Superior temporal gyrus (tissue), 1 donor: Measurements from ENCODE around the gene CD2AP.
"Not testable (repeated sequence)": the region's sequence is repeated elsewhere in the genome, so short reads cannot be mapped to it uniquely, and the experiment has no call there.

ENCODE experiments used
- DNase-seq: peaks from one replicate; pipeline ENCODE4 v3.0.0-alpha.2; 2016; ENCODE audit errors: extremely low spot score

Gene CD2AP

DNA sequence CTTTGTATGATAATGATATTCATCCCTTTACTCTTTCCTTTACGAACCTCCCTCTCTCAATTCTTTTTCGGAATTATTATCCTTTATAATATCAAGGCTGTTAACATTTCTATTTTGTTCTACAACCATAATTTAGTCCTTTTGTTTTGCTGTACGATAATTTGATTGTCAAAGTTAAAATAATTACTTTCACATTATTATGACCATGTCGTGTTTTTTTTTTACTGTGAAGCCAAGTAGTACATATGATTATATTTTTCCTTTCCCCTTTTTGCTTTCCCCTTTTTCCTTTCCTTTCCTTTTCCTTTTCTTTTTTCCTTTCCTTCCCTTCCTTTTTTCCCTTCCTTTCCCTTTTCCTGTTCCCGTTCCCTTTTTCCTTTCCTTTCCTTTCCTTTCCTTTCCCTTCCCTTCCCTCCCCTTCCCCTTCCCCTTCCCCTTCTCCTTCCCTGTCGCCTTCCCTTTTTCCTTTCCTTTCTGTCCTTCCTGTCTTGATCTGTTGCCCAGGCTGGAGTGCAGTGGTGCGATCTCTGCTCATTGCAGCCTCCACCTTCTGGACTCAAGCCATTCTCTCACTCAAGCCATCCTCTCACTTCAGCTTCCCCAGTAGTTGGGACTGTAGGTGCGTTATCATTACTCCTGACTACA is 19.5 kb downstream of the CD2AP start:
- no peak for DNase-seq

DNA sequence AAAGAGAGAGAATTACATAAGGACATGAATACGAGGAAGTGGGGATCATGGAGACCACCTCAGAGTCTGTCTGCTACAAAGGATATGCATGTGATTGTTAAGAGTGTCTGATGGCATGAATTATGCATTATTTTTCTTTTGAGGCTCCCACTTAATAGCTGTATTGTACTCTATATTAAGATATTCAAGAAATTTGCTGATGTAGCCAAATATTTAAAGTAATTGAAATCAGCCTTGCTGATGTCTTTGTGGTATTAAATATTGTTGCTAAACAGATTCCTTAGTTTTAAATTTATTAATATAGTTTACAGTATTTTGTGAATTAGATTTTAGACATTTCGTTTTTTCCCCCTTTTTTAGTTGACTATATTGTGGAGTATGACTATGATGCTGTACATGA is 25.3 kb downstream of the CD2AP start:
- no peak for DNase-seq

DNA sequence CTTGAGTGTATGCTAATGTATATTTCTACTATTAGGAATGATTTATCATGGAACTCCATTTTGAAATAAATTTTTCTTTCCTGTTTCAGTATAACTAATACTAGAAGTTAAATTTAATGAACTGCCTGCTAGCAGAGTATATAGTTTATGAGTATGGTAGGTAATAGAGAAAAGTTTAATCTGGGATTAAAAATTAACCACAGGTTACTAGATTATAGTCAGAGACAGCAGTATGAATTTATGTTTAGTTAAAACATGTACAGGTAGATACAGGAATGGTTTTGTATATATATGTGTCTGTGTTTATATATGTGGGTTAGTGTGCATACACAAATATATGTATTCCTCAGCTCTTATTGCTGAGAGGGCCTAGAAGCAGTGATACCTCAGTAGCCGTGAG is 32.3 kb downstream of the CD2AP start:
- no peak for DNase-seq

DNA sequence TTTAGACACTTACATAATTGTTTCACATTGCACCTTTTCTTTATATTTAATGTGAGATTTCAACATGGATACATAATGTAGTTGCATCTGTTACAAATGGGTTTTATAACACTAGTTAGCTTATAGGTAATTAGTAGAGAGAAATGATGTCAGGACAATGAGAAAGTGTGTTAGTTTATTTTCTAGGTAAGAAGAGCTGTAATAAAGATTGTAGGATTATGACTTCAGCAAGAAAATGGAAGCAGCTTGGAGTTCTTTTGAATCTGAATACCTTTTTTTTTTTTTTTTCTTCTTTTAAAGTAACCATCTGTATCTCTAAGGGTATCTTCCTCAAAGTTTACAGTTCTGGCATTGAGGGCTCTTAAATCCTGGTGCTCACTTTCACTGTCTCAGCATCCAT is 35.3 kb downstream of the CD2AP start:
- DNase-seq, result no peak

DNA sequence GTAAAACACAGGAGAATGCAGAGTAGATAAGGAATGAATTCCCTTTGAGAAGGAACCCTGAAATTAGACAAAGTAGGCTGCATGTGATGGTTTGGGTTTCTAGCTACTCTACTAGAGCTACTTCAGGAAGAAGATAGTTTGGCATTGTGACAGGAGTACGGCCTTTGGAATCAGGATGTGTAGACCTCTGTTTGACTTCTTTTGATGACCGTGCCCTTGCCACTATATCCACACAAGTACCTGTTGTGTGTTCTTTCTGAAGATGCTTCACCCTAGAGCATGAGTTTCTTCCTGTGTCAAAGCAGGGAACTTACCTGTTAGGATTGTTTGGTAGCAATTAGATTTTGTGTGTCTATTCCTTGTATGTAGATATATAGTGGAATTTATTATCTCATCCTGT is 41.7 kb downstream of the CD2AP start:
- DNase-seq, result no peak

DNA sequence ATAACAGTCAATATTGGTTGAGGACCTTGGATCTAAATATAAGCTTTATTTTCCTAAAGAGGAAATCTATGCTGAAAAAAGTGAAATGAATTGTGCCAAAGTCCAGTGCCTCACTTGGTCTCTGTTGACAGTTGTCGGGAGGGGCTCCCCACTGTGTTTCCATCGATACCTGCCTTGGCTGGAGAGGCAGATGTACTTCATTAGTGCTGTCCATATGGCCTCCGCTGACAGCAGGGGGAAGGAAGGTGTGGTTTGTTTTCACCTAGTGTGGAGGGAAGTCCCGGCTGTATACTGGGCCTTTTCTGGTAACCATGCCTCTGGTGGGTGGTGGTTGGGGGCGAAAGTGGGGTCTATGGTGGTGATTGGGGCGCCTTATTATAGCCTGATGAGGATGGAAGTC is 42.7 kb downstream of the CD2AP start:
- DNase-seq, result no peak

DNA sequence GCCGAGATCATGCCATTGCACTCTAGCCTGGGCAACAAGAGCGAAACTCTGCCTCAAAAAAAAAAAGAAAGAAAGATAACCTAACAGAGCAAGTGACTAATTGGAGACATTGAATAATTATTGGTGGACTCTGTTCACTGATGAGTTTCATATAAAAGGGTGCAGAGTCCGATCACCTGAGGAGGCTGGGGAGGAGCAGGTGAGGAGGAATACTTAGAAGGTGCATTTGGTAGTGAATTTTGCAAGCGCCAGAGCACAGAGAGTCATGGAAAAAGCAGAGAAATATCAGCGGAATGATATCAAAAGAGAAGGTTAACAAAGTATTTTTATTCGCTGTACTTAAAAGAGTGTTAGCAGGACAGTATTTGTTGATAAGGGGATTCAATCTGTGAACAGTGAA is 44.4 kb downstream of the CD2AP start:
- no peak for DNase-seq

DNA sequence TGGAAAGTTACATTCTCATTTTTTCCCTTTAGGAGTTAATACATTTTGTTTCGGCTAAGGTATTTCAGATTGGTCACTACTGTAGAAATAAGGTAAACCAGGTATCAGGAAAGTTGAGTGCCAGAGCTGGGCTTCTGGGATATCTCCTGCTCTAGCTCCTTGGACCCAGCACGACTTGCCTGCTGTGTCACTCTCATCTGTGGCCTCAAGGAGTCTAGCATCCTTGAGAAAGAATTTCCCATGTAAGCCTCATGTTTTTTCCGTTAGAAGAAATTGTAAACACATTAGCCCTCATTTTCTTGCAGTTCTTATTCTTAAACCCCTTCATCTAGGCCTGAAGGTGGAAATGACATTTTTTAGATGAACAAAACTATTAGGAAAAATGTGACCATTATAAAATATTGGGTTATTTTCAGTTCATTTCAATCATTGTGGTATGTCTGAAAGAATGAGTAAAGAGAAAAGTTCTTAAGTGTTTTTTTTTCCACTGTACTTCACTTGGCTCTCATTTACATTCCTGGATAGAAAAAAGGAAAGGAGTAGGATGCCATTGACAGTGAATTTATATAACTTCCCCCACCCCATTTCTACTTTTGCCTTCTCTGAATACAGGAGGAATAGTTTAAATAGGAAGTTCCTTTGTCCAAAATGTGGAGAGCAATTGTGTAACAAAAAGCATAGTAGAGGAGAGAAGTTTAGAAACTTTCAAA is 46.7 kb downstream of the CD2AP start:
- DNase-seq, result no peak

DNA sequence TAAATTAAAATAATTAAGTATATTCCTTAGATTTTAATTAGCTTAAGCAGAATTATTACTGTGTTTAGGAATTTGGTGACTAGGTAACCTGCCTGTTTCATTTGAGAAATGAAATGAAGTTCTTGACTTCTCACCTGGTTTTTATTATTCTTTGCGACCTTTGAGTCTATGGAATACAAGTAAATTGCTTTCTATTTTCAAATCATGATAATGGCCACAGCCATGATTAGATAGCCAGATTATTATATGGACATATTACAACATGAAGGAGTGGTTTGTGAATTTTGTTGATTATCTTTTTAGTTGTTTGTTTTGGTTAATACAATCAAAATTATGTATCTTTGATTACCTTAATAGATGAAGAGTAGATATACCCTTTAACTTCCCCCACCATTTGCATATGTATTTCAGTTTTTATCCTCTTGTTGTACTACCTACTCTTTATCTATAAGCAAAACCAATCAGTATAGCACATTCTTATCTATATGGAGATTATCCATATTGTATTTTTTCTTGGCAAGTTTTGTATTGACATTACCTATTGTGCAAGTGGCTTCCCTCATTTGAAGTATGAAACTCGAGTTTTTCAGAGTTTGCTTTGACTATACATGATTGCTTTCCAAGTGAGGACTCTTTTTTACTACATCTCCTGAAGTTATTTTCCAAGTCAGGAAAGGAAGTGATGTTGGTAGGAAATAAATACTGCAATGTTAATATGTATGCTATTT is 47.9 kb downstream of the CD2AP start:
- DNase-seq, result no peak

DNA sequence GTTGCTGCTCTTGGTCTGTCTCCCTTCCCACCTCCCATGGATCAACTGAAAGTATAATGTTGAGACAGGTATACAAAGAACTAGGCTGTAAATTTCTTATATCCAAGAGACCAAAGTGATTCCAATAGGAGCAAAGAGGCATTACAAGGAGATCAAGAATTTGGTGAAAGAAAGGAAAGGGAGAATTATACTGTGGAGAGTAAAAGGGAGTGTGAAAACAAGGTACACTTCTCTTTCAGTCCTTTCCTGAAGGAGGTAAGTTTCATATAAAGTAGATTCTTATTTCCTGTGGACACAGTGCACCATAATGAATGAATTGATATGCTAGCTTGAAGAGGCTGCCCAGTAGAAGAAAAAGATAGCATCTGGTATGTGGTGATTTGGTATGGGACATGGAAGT is 49.7 kb downstream of the CD2AP start:
- DNase-seq, result no peak

DNA sequence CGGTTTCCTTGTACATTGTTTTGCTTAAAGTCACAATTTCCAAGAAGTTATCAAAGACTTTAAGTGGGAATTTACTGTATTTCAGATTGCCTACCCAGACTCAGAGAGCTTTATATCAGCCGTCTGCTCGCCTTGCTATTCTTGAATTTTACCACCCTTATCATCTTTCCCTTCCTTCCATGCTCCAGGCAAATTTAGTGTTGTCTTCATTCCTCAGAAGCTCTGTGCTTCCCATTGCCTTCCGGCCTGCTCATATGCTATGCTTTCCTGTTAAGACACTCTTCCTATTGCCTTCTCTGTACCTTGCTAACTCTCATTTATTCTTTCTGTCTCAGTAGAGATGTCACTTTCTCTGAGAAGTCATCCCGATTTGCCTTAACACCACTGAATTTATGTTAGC is 52.1 kb downstream of the CD2AP start:
- DNase-seq, result no peak

DNA sequence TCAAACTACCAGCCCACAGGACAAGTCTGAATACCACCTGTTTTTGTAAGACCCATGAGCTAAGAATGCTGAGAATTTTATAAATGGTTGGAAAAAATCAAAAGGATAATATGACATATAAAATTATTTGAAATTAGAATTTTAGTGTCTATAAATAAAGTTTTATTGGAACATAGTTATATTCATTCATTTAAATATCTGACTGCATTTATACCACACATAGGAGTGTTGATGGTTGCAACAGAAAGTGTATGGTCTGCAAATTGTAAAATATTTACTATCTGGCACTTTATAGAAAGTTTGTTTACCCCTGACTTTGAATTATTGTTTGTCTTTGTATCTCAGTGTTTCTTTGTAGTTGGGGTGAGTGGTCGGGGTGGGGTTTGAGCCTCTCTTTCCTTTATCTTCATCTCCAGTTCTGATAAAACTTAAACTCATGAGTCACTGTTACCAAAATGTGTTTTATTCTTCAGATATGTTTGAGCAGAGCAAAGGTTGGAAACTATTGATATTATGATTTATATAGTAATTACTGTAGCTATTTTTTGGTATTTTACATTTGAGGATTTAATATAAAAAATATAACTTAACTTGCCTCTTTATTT is 55.5 kb downstream of the CD2AP start:
- DNase-seq, result no peak

DNA sequence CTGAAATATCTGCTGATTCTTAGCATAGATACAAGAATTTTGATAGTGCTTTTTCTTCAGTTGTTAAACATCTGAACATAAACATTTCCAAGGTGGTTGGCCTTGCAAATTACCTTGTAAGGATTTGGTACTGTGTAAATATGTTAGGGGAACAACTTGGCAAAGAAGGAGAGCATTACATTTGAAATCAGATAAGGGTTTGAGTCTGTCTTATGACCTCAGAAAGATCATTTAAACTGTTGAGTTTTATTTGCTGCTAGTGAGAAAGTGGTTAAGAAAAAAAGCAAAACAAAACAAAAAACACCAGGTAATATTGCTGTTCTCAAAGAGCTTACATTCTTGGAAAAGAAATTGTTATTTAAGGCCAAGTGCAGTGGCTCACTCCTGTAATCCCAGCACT is 56.5 kb downstream of the CD2AP start:
- DNase-seq, result no peak

DNA sequence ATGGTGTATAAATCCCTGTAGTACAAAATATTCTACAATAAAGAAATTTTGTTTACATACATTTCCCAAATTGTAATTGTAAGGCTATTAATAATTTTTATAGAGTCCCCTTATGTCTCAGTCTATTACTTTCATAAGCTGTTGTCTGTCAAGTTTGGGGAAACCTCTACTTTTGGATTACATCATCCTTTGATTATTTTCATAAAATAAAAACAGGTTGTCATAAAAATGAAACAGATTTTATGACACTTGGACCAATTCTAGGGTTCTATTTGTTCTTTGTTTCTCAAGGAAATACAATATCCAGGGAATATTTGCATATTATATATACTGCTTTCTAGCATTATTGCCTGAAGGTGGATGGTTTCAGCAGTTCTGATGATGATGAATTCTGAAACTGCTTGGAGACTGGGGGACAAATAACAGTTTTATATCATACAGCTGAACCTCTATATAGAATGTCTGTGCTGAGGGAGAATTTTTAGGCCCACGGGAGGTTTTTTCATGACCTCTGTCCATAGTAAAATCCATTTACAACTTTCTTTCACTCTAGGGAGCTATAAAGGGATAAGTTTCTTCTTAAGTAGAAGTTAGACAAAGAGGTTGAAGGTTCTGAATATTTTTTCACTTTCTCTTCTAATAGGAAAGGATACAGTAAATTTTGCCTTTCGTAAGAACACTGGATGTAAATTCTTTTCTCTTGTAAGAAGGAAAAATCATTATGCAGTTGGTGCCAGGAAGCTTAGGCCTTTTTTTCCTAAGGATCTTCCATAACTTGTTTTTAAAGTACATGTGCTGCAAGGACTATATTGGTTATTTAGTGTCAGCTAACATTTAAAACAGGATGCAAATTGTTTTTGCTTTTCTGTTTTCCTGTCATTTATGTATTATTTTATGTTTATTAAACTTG is 58.0 kb downstream of the CD2AP start:
- DNase-seq, result no peak

DNA sequence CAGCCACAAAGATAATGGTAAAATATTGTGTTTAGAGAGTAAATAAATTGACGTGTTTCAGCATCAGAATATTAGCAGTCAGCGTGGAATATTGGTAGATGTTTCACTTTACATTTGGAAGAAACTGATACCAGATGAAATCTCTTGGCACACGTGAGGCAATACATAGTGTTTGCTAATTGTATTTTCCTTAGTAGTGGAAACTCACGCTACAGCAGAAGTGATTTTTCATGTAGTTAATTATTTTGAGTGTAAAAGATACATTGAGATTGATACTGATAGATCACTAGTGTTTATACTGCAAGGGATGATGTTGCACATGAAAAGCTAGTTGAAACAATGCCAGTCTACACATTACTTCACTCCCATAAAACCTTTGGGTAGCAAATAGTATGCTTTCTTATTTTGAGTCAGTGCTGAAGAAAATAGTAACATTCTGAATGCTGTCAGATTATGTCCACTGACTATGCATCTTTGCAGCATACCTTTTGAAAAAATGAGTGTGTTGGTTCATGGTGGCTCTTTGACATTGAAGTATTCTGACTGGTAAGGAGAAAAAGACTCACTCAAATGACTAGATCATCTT is 59.3 kb downstream of the CD2AP start:
- DNase-seq, result no peak

DNA sequence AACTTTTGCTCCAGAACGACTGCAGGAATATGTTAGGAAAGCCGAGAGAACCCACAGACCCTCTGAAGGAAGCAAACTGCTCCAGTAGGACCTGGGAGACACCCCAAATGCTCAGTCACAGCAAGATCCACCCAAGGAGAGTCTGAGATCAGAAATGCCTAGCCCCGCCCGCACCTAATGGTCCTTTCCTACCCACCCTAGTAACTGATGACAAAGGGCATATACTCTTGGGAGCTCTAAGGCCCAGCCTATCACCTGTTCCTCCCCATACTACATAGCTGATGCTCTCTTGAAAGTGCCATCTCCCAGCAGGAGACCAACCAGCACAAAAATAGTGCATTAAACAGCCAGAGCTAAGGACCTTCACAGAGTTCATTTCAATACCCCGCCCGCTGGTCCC is 67.6 kb downstream of the CD2AP start:
- no peak for DNase-seq

DNA sequence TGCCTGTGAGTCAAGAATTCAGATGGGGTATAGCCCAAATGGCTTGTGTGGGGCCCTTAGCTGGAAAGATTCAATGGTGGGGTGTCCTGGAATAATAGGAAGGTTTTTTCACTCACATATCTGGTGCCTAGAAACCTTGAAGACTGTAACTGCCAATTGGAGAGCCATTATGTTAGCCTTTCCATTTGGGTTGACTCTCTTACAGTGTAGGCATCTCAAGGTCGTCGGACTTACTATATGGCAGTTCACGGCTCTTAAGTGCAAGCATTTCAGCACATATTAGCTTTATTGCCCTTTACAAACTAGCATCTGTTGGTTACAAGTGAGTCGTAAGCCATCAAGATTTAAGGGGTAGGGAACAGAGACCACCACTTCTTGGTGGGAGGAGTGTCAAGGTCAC is 74.1 kb downstream of the CD2AP start:
- DNase-seq, result no peak

DNA sequence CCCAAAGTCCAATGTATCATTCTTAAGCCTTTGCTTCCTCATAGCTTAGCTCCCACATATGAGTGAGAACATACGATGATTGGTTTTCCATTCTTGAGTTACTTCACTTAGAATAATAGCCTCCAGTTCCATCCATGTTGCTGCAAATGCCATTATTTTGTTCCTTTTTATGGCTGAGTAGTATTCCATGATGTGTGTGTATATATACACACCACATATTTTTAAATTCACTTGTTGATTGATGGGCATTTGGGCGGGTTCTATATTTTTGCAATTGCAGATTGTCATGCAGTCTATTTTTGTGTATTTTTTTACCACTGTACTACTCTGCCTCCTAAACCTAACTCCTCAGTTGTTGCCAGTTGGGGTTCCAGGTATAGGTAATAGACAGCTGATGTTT is 74.7 kb downstream of the CD2AP start:
- DNase-seq, result no peak

DNA sequence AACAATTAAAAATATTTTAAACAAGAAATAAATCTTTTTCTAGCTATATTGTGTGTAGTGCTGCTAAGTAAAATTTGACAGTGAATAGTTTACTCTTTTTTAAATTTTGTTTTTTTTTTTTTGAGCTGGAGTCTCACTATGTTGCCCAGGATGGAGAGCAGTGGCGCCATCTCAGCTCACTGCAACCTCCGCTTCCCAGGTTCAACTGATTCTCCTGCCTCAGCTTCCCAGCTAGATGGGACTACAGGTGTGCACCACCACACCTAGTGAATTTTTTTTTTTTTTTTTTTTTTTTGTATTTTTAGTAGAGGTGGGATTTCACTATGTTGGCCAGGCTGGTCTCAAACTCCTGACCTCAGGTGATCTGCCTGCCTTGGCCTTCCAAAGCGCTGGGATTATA is 75.7 kb downstream of the CD2AP start:
- DNase-seq, result not testable (repeated sequence)

DNA sequence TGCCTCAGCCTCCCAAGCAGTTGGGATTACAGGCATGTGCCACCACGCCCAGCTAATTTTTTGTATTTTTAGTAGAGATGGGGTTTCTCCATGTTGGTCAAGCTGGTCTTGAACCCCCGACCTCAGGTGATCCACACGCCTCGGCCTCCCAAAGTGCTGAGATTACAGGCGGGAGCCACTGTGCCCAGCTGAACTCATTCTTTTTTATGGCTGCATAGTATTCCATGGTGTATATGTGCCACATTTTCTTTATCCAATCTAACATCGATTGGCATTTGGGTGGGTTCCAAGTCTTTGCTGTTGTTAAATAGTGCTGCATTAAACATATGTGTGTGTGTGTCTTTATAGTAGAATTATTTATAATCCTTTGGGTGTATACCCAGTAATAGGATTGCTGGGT is 78.9 kb downstream of the CD2AP start:
- DNase-seq, result not testable (repeated sequence)

DNA sequence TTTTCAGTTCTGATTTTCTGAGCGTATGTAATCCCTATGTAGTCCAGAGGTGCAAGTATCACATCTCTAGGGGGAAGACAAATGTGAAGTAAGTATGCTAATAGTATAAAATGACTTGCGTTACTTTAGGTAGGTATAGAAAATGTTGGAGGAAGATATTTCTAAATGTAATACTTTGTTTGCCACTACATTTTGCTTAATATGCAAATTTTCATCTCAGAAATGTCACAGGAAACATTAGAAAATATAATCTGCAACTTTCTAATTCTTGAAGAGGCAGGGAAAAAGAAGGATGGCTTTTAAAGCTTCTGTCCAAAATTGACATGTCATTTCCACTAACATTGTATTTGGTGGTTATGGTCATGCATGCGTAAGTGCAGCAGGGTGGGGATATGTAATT is 85.6 kb downstream of the CD2AP start:
- no peak for DNase-seq
